Subcutaneous adipose tissue (tissue), 4 donors: ENCODE measurements around the gene TEDDM1. TPM values are rescaled to one million over a fixed set of nuclear protein-coding genes. Genes with fewer than 3 reads are reported as not detected.

Experiments
- CTCF ChIP-seq: fragments of 450-650 bp; IDR thresholded peaks from one replicate; pipeline ENCODE4 v1.5.1; 2016; ENCODE audit warnings: low read depth, mild to moderate bottlenecking, control low read depth, antibody characterized with exemption, moderate library complexity
- total RNA-seq, 4 donors: library from RNA; depleted of rRNA; stranded (reverse); fragments of >200 nt; gene quantifications; one replicate each; pipeline ENCODE4 v1.1.0, GENCODE V29; 2016

TEDDM1 gene
- total RNA-seq, 4 donors from 2014 or later: not detected

- TF ChIP-seq CTCF: no peak
These were observed 5.1 kb upstream of the TEDDM1 start for GRCh38 chr1:182405578-182405977.

GRCh38 chr1:182404781-182405180 lies 4.3 kb upstream of the TEDDM1 start:
- TF ChIP-seq CTCF: no peak

- TF ChIP-seq CTCF: no peak
These were observed 2.6 kb downstream of the TEDDM1 start for GRCh38 chr1:182397653-182398393.

GRCh38 chr1:182395906-182396305 lies 4.6 kb downstream of the TEDDM1 start:
- TF ChIP-seq CTCF: no peak

GRCh38 chr1:182394055-182394775 lies 6.3 kb downstream of the TEDDM1 start:
- no peak for TF ChIP-seq CTCF

- TF ChIP-seq CTCF: no peak
These were observed 8.1 kb downstream of the TEDDM1 start for GRCh38 chr1:182392050-182393028.
